OCI-LY1 (cell line): ENCODE measurements around the gene PPP2R3C.

Experiments
- CTCF ChIP-seq: fragments of 200-600 bp; sonication (generic), shearing (Covaris generic); IDR thresholded peaks from 2 replicates; pipeline ENCODE4 v1.5.1; 2017; ENCODE audit warnings: mild to moderate bottlenecking, antibody characterized with exemption, low read length, moderate library complexity, mixed read lengths
- EZH2 ChIP-seq: fragments of 200-600 bp; sonication (generic), shearing (Covaris generic); IDR thresholded peaks from 2 replicates; pipeline ENCODE4 v1.8.0; 2017; ENCODE audit warnings: borderline replicate concordance, mixed run types, mild to moderate bottlenecking, antibody characterized with exemption, low read length, moderate library complexity, mixed read lengths

DNA sequence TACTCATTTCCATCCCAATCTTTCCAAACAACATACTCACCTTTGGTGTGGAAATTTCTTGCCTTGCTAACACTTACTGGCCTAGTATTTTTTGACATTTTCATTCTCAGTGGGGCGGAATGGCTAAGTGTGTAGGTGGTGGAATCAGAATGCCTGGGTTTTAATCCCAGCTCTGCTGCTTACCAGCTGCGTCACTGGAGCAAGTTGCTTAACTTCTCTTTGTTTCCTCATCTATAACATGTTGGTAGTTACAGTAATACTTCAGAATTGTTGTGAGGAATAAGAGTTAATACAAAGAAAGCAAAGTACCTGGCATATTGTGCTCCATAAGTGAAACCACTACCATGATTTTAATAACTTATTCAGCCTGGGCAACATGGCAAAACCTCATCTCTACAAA lies 78.7 kb downstream of the PPP2R3C start:
- no peak for TF ChIP-seq CTCF
- TF ChIP-seq EZH2 = no peak
